Panc1 (cell line): ENCODE data around the gene ALG6.

ENCODE experiments used
- POLR2AphosphoS5 ChIP-seq: IDR thresholded peaks from 2 replicates; pipeline ENCODE4 v1.6.1; 2012; ENCODE audit warnings: mild to moderate bottlenecking, low read depth, low read length, moderate library complexity
- SIN3A ChIP-seq: IDR thresholded peaks from 2 replicates; pipeline ENCODE4 v1.6.1; 2012; ENCODE audit warnings: low read depth, mild to moderate bottlenecking, low read length, moderate library complexity, borderline replicate concordance; ENCODE audit not compliant: insufficient read depth
- TF ChIP-seq, protein P1 (sequence below): fragments of 450-650 bp; IDR thresholded peaks from 2 replicates; pipeline ENCODE4 v1.5.1; 2017; ENCODE audit warnings: mild to moderate bottlenecking
- TF ChIP-seq, protein P2 (sequence below), 2 experiments: IDR thresholded peaks; 2 replicates each; pipeline ENCODE4 v1.6.1; 2011 to 2012; ENCODE audit warnings: low read depth in 2 of 2, control low read depth in 1 of 2, low read length in 1 of 2, mild to moderate bottlenecking in 1 of 2, moderate library complexity in 1 of 2; ENCODE audit not compliant: insufficient read depth in 1 of 2

DNA sequence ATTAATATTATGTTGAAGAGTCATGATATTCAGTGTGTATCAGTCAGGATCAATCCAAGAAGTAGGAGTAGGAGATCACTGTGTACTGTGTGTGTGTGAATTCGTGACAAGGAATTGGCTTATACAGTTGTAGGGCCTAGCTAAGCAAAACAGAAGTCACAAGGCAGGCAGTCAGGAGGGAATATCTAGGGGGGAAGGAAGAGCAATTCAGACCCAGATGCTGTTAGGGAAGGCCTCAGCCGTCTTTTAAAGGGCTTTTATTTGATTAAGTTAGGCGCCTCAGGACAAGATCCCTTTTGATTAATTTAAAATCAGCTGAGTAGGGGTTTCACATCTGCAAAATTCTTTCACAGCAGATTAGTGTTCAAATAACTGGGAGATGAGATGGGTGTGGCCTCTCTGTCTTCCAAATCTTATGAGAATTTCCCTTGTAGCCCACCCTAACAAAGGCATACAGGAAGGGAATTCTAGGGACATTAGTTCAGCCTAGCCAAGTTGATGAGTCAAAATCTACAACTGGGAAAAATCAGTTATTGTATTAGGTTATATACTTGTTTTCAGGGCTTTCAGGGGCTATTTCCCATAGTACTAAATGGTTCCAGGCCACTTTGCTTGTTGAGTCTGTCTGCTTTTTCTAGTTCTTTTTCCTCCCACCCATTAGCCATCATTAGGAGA lies 47.4 kb downstream of the ALG6 start:
- TF ChIP-seq POLR2AphosphoS5, result no peak
- TF ChIP-seq, protein P1, sequence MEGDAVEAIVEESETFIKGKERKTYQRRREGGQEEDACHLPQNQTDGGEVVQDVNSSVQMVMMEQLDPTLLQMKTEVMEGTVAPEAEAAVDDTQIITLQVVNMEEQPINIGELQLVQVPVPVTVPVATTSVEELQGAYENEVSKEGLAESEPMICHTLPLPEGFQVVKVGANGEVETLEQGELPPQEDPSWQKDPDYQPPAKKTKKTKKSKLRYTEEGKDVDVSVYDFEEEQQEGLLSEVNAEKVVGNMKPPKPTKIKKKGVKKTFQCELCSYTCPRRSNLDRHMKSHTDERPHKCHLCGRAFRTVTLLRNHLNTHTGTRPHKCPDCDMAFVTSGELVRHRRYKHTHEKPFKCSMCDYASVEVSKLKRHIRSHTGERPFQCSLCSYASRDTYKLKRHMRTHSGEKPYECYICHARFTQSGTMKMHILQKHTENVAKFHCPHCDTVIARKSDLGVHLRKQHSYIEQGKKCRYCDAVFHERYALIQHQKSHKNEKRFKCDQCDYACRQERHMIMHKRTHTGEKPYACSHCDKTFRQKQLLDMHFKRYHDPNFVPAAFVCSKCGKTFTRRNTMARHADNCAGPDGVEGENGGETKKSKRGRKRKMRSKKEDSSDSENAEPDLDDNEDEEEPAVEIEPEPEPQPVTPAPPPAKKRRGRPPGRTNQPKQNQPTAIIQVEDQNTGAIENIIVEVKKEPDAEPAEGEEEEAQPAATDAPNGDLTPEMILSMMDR, result no peak
- TF ChIP-seq, protein P2, sequence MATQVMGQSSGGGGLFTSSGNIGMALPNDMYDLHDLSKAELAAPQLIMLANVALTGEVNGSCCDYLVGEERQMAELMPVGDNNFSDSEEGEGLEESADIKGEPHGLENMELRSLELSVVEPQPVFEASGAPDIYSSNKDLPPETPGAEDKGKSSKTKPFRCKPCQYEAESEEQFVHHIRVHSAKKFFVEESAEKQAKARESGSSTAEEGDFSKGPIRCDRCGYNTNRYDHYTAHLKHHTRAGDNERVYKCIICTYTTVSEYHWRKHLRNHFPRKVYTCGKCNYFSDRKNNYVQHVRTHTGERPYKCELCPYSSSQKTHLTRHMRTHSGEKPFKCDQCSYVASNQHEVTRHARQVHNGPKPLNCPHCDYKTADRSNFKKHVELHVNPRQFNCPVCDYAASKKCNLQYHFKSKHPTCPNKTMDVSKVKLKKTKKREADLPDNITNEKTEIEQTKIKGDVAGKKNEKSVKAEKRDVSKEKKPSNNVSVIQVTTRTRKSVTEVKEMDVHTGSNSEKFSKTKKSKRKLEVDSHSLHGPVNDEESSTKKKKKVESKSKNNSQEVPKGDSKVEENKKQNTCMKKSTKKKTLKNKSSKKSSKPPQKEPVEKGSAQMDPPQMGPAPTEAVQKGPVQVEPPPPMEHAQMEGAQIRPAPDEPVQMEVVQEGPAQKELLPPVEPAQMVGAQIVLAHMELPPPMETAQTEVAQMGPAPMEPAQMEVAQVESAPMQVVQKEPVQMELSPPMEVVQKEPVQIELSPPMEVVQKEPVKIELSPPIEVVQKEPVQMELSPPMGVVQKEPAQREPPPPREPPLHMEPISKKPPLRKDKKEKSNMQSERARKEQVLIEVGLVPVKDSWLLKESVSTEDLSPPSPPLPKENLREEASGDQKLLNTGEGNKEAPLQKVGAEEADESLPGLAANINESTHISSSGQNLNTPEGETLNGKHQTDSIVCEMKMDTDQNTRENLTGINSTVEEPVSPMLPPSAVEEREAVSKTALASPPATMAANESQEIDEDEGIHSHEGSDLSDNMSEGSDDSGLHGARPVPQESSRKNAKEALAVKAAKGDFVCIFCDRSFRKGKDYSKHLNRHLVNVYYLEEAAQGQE (IDR thresholded peaks at IDR 0.05; ENCODE audit: insufficient read depth in 1 of 2, low read depth in 2 of 2, low read length in 1 of 2), result no peak
- no peak for TF ChIP-seq SIN3A
